GM19468 (cell line): ENCODE results near the gene PAX2.

Experiments
- ATAC-seq: cut with Tn5 transposase; IDR thresholded peaks from one replicate; pipeline ENCODE4 v1.9.1; 2021; ENCODE audit warnings: mild to moderate bottlenecking, moderate library complexity, moderate number of reproducible peaks; ENCODE audit not compliant: unreplicated experiment; ENCODE audit errors: extremely low read depth

PAX2 gene

DNA sequence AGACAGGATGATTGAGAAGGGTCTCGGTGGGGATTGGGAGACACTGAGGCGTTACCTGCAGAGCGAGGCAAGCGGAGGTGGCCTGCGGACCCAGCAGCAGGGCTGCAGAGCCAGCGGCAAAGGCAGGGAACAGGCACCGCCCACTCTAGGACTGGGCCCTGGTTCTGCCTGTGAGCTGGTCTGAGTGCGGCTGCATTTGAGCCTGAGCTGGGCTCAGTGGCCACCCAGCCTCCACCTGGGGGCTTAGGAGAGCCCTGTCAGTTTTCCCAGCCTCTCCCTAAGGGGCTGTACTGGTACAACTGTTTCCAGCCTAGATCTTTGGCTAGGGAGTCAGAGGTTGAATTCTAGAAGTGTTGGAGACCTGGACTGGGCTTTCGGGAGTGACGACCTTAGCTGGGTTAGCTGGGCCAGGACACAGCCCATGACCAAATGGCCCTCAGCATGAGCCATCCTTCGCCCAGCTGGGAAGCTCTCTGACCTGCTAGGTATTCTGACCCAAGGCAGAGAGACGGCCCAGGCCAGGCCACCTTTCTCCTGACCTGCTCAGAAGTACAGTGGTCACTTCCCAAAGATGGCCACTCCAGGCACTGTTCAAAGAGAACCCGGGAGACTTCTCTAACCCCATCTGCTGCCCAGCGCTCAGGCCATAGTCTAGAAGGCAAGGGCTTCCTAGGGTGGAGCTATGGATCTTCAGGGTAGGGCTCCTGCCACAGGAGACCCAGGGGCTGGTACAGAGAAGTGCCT lies 64.9 kb downstream of the PAX2 start:
- no peak for ATAC-seq

- no peak for ATAC-seq
Measured at GRCh38 chr10:100810835-100811116, 65.4 kb downstream of the PAX2 start.

DNA sequence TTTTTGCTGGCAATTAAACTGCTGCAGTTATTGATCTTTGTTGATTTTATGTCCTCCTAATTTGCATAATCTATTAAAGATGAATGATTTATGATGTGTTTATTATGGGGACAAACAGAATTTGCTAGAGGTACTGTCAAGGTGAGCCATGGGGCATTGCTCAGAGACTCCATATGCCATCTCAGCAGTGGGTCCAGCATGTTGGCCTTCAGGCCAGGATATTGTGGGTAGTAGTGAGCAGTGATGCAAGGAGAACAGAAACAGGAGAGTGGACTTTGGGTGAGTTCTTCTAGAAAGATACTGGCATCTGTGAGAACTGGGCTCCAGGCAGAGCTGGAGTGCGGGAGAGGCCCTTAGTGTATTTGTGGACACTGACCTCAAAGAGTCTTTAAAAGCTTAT lies 65.9 kb downstream of the PAX2 start:
- no peak for ATAC-seq

DNA sequence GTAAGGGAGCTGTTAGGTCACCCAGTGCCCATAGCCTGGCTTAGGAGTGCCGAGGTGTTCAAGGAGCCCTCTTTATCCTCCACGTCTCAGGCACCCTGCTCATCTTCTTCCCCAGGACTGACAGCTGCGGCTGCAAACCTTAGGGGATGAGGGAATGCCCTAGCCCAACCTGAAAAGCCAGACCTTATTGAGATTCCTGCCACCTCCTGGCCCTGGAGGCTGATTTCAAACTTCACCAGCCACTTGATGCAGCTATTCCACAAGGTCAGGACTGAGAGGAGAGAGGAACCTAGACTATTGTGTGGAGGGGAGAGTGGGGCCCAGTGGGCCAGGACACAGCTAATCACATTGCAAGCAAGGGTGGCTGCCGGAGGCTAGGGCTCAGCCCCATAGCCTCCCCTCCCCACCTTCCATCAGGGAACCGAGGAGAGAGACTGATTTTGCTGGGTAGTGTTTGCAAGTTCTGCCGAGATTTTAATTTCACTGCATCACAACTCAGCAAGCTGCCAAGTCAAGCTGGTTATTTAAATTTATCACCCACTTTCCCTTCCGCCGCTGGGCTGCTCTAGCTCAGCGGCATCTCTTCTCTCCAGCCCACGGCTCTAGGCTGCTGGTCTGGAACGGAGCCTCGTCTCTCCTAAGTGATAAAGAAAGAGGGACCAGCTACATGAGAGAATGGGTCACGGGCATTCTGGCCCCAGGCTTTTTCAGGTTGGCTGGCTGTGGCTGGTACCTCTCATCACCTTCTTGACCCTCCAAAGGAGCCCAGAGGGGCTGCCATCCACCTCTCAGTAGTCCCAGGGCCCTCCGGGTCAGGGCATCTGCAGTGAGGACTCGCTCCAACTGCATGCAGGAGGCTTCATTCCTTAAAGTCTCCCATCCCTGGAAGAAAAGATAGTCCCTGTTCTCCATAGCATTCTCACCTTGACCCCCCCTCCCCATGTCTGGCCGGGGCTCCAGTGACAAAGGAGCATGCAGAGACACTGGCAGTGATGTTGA lies 66.7 kb downstream of the PAX2 start:
- ATAC-seq: no peak

DNA sequence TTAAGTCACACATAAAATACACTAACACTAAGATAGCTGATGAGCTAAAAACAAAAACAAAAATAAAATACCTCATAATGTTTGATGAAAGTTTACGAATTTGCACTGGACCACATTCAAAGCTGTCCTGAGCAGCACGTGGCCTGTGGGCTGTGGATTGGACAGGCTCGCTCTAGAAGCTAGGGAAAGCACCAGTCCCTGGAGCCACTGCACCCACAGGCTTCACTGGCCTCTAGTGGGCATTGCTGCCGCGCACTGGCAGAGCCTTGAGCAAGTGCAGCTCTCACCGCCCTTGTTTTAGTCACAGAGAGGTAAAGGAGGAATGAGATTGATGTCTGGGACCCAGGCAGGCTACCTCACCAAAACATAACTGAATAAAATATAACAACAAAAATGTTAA lies 67.6 kb downstream of the PAX2 start:
- no peak for ATAC-seq

- ATAC-seq: no peak
Measured at GRCh38 chr10:100814751-100815474, 69.5 kb downstream of the PAX2 start.

DNA sequence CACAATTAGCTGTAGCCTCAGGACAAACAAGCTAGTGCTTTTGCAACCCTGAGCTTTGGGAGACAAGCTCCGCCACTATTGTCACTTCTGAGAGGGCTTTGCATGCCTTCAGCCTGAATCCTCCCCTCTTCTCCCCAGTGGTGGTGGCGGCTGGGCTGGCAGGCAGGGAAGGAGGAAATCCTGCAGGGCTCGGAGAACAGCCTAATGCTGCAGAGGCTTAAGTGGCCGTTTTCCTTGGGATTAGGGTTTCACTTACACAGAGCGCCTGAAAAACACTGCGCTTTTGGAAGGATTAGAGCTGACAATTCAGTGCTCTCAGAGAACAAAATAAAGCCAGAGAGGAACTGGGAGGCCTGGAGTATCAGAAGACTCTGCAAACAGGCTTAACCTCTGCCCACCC lies 71.3 kb downstream of the PAX2 start:
- no peak for ATAC-seq

DNA sequence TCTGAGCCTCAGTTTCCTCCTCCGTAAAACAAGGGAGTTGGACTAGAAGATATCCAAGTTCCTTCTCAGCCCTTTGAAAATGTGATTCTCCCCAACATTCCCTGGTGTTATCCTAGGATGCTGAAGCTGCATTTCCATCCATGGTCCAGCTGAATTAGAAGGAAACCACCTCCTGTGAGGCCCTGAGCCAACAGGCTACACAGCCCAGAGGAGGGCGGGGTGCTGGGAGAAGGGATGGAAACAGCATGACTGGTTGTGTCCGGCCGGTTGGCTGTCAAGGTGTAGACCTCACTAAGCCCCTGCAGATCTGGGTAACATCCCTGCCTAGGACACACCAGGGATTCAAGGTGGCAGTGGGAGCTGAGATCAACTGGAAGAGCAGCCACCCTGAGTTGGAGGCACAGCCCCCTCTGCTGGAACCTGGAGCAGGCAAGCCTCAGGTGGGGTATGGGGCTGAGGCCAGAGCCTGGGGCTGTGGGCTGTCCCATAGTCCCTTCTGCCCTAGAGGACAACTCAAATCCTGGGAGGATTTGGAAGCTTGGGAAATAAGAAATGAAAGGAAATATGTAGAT lies 72.0 kb downstream of the PAX2 start:
- no peak for ATAC-seq

DNA sequence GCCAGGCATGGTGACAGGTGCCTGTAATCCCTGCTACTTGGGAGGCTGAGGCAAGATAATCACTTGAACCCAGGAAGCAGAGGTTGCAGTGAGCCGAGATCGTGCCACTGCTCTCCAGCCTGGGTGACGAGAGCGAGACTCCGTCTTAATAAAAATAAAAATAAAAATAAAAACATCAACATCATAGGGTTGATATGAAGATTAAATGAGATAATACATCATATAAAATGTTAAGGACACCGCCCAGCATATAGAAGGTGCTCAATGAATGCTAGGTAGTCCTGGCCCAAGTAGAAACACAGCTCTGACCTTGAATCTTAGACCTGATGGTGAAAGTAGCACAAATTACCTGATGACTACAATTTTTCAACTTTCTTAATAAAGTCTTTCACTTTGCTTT lies 74.0 kb downstream of the PAX2 start:
- no peak for ATAC-seq

DNA sequence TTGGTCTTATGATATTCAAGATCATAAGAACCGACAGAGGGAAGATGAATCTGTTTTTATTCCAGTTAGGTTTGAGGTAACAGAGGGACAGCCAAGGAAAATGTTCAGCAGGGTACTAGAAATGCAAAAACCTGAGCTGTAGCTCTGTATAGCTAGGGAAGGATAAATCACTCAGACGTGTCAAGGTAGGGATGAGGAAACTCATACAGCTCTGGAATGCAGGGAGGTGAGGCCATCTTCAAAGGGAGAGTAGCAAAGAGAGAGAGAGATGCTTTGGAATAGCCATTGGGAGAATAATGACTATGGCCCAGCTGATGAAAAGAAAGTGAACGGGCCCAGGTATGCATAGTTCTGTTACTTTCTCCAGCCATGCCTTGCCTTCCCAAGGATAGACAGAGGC lies 77.8 kb downstream of the PAX2 start:
- no peak for ATAC-seq

DNA sequence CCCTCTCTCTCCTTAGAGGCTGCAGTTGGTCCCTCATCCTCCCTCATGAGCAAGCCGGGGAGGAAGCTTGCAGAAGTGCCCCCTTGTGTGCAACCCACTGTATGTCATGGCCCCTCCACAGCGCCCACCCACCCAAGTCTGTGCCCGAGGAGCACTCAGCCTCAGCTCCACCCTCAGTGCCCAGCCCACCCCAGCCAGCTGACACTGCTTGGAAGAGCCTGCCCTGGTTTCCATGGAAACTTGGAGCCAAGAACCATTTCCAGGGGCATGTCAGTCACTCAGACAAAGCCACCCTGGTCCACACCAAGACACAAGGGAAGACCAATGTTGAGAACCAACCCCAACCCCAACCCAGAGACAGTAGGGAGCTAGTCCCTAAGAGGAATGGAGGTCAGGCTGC lies 79.5 kb downstream of the PAX2 start:
- ATAC-seq: no peak

GRCh38 chr10:100825325-100825875 lies 80.0 kb downstream of the PAX2 start:
- no peak for ATAC-seq

GRCh38 chr10:100826031-100826651 lies 80.8 kb downstream of the PAX2 start:
- ATAC-seq: no peak

GRCh38 chr10:100826661-100826982 lies 81.2 kb downstream of the PAX2 start:
- ATAC-seq: no peak

DNA sequence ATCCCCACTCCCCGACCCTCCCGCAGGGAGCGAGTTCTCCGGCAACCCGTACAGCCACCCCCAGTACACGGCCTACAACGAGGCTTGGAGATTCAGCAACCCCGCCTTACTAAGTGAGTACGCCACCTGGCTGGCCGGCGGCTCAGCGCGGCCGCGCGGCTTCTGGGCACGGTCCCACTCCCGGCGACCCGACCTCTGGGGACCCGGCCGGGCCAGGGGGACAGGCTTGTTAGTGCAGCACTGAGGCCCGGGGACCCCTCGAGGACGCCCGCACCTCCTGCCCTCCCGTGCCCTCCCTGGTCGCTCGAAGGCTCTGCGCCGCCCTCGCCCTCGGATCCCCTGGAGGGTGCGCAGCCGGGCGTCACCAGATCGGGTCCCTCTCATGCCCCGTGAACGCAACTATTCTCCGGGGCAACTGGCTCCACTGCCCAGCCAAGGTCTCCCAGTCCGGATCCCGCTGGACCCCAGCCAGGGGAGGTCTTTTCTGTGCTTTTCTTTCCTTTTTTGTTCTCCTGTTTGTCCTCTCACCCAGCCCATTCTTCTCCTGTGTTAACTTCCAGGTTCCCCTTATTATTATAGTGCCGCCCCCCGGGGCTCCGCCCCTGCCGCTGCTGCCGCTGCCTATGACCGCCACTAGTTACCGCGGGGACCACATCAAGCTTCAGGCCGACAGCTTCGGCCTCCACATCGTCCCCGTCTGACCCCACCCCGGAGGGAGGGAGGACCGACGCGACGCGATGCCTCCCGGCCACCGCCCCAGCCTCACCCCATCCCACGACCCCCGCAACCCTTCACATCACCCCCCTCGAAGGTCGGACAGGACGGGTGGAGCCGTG lies 81.8 kb downstream of the PAX2 start:
- ATAC-seq: no peak

GRCh38 chr10:100827819-100828737 lies 82.7 kb downstream of the PAX2 start:
- ATAC-seq: no peak

DNA sequence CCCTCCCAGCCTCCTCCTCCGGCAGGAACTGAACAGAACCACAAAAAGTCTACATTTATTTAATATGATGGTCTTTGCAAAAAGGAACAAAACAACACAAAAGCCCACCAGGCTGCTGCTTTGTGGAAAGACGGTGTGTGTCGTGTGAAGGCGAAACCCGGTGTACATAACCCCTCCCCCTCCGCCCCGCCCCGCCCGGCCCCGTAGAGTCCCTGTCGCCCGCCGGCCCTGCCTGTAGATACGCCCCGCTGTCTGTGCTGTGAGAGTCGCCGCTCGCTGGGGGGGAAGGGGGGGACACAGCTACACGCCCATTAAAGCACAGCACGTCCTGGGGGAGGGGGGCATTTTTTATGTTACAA lies 83.3 kb downstream of the PAX2 start:
- ATAC-seq: no peak
